GM12891 (cell line): Measurements from ENCODE around the gene IL1A.

Experiments used
- DNase-seq: peaks from one replicate; pipeline ENCODE4 v3.0.0; 2011; ENCODE audit warnings: low spot score; ENCODE audit not compliant: insufficient read length
- FAIRE-seq: peaks from 2 replicates; lab custom pipeline; 2011; peaks lifted over from hg19 to GRCh38; lab: Jason Lieb, UNC
- PAX5 ChIP-seq: IDR thresholded peaks from 2 replicates; pipeline ENCODE4 v1.6.1; 2011; ENCODE audit warnings: low read length, moderate library complexity, mild to moderate bottlenecking; ENCODE audit not compliant: insufficient read depth, severe bottlenecking
- POLR2A ChIP-seq: IDR thresholded peaks from 2 replicates; pipeline ENCODE4 v1.6.1; 2011; ENCODE audit warnings: low read depth, low read length, control low read depth
- POLR2AphosphoS5 ChIP-seq: IDR thresholded peaks from 2 replicates; pipeline ENCODE4 v1.6.1; 2011; ENCODE audit warnings: low read depth, low read length, control low read depth
- POU2F2 ChIP-seq: IDR thresholded peaks from 2 replicates; pipeline ENCODE4 v1.6.1; 2011; ENCODE audit warnings: low read depth, mild to moderate bottlenecking, control low read depth, low read length, moderate library complexity
- SPI1 ChIP-seq: IDR thresholded peaks from 2 replicates; pipeline ENCODE4 v1.6.1; 2011; ENCODE audit warnings: low read depth, low read length, control low read depth
- TAF1 ChIP-seq: IDR thresholded peaks from 2 replicates; pipeline ENCODE4 v1.6.1; 2011; ENCODE audit warnings: low read depth, low read length, control low read depth

IL1A gene

GRCh38 chr2:112764071-112765044, 19.9 kb downstream of the IL1A start, which contains the start of gene CKAP2L:
CKAP2L (minus strand) TSS chr2:112764609; CDS start chr2:112764598, 11 bp downstream.
- DNase-seq: peak; percentile 90
- peak; percentile 96 for FAIRE-seq
- TF ChIP-seq POU2F2: no peak
- 0 out of 2 replicates have a peak, but pooled peaks have one; percentile 29 for TF ChIP-seq POLR2AphosphoS5
- peak; percentile 18; the same call in 1 of the 2 replicates for TF ChIP-seq POLR2A

GRCh38 chr2:112762276-112762675, 22.0 kb downstream of the IL1A start:
- FAIRE-seq (no peak), DNase-seq (no peak)
- TF ChIP-seq PAX5 (no peak), TAF1 (no peak), POLR2AphosphoS5 (no peak), SPI1 (no peak), POU2F2 (no peak), POLR2A (no peak)

GRCh38 chr2:112760149-112760548, 24.1 kb downstream of the IL1A start:
- TF ChIP-seq TAF1: no peak
- TF ChIP-seq POLR2A: no peak
- FAIRE-seq (no peak), DNase-seq (no peak)

- FAIRE-seq: no peak
- DNase-seq: no peak
- TF ChIP-seq POU2F2 (no peak), PAX5 (no peak), POLR2AphosphoS5 (no peak), POLR2A (no peak), SPI1 (no peak), TAF1 (no peak)
These were observed 25.6 kb downstream of the IL1A start for GRCh38 chr2:112758711-112759110.

GRCh38 chr2:112757265-112757664, 27.0 kb downstream of the IL1A start:
- TF ChIP-seq POLR2AphosphoS5 (no peak), PAX5 (no peak), POLR2A (no peak), POU2F2 (no peak), SPI1 (no peak), TAF1 (no peak)
- DNase-seq (no peak), FAIRE-seq (no peak)

- FAIRE-seq (no peak), DNase-seq (no peak)
- TF ChIP-seq PAX5 (no peak), POU2F2 (no peak), SPI1 (no peak)
These were observed 28.1 kb downstream of the IL1A start for GRCh38 chr2:112756207-112756606.

GRCh38 chr2:112755444-112755843, 28.8 kb downstream of the IL1A start:
- DNase-seq: no peak
- no peak for FAIRE-seq
- TF ChIP-seq POLR2AphosphoS5 (no peak), TAF1 (no peak), POLR2A (no peak), SPI1 (no peak), PAX5 (no peak), POU2F2 (no peak)

- FAIRE-seq (no peak), DNase-seq (no peak)
- TF ChIP-seq POLR2AphosphoS5 (no peak), POLR2A (no peak), TAF1 (no peak), SPI1 (no peak), PAX5 (no peak), POU2F2 (no peak)
These were observed 29.7 kb downstream of the IL1A start for GRCh38 chr2:112754564-112754963.

GRCh38 chr2:112752667-112753066, 31.6 kb downstream of the IL1A start:
- TF ChIP-seq PAX5: no peak
- TF ChIP-seq SPI1: no peak
- no peak for TF ChIP-seq POLR2A
- TF ChIP-seq TAF1: no peak
- no peak for TF ChIP-seq POLR2AphosphoS5
- TF ChIP-seq POU2F2: no peak
- DNase-seq (no peak), FAIRE-seq (no peak)

GRCh38 chr2:112751451-112752197, 32.7 kb downstream of the IL1A start:
- TF ChIP-seq PAX5: no peak
- no peak for TF ChIP-seq POLR2AphosphoS5
- no peak for TF ChIP-seq POLR2A
- TF ChIP-seq POU2F2: no peak
- TF ChIP-seq TAF1: no peak
- TF ChIP-seq SPI1: no peak
- FAIRE-seq: no peak
- DNase-seq: no peak

- DNase-seq (no peak), FAIRE-seq (no peak)
- no peak for TF ChIP-seq POLR2A
- TF ChIP-seq POU2F2: no peak
These were observed 33.8 kb downstream of the IL1A start for GRCh38 chr2:112750560-112750843.
